ENCODE results near the gene PAAF1.

- TF ChIP-seq POLR2A (IDR thresholded peaks at IDR 0.05; ENCODE audit: low read length) = no peak
- TF ChIP-seq GATA1 (IDR thresholded peaks at IDR 0.05; ENCODE audit: low read depth, low read length) = no peak
These were observed 7.1 kb downstream of the PAAF1 start for GRCh38 chr11:73883856-73884255.
